Upper lobe of left lung (tissue), 4 donors: Measurements from ENCODE around the gene PTPRD.

Experiments used
- EP300 ChIP-seq, 4 donors: sonication (generic); formaldehyde crosslinking; IDR thresholded peaks; one replicate each; pipeline ENCODE4 v1.5.1; 2017; ENCODE audit warnings: antibody characterized with exemption in 4 of 4, control low read depth in 2 of 4
- POLR2A ChIP-seq, 4 donors: fragments of 450-650 bp; IDR thresholded peaks; one replicate each; pipeline ENCODE4 v1.5.1; 2016 to 2017; ENCODE audit warnings: antibody characterized with exemption in 4 of 4, mild to moderate bottlenecking in 2 of 4
- POLR2AphosphoS5 ChIP-seq, 2 donors: sonication (generic); formaldehyde crosslinking; IDR thresholded peaks; one replicate each; pipeline ENCODE4 v1.5.1; 2017; ENCODE audit warnings: antibody characterized with exemption in 2 of 2
- TF ChIP-seq, protein P1 (sequence below), 6 experiments: fragments of 450-650 bp in 4 of 6; fragments of 200-600 bp in 2 of 6; sonication (generic) in 2 of 6; IDR thresholded peaks; one replicate each; pipeline ENCODE4 v1.5.1; 2016 to 2019; ENCODE audit warnings: antibody characterized with exemption in 6 of 6

DNA sequence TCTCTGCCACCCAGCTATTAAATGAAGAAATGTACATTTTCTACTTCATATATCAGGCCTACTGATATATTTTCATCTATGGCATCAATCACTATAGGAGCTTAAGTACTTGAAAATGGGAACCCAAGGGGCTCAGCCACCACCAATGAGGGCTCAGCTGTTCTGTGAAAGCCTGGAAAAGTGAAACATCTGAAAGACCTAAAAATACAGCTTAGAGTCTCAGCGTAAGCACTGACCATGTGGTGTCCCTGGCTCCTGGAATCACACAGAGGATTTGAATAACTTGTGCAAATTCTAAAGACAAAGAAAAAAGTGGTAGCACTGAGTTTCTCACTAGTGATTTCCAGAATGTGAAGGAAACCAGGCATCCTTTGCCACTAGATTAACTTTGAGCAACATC is 64.5 kb downstream of the PTPRD start:
- TF ChIP-seq, protein P1, sequence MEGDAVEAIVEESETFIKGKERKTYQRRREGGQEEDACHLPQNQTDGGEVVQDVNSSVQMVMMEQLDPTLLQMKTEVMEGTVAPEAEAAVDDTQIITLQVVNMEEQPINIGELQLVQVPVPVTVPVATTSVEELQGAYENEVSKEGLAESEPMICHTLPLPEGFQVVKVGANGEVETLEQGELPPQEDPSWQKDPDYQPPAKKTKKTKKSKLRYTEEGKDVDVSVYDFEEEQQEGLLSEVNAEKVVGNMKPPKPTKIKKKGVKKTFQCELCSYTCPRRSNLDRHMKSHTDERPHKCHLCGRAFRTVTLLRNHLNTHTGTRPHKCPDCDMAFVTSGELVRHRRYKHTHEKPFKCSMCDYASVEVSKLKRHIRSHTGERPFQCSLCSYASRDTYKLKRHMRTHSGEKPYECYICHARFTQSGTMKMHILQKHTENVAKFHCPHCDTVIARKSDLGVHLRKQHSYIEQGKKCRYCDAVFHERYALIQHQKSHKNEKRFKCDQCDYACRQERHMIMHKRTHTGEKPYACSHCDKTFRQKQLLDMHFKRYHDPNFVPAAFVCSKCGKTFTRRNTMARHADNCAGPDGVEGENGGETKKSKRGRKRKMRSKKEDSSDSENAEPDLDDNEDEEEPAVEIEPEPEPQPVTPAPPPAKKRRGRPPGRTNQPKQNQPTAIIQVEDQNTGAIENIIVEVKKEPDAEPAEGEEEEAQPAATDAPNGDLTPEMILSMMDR (IDR thresholded peaks at IDR 0.05): no peak
- TF ChIP-seq POLR2AphosphoS5 (IDR thresholded peaks at IDR 0.05): no peak
- no peak for TF ChIP-seq POLR2A (IDR thresholded peaks at IDR 0.05)
- TF ChIP-seq EP300 (IDR thresholded peaks at IDR 0.05): no peak
